ENCODE results near the gene CAPN10.
"Not testable (repeated sequence)": the region's sequence is repeated elsewhere in the genome, so short reads cannot be mapped to it uniquely, and the experiment has no call there.

CAPN10 gene

GRCh38 chr2:240586198-240586918 is at the start of gene CAPN10:
Gene CAPN10, plus strand, starts transcription at chr2:240586734. Its CDS starts 178 bp downstream, at chr2:240586912.
- Mint-ChIP-seq H3K4me1 (peaks cover 39% of the 10 kb centered on the region), H3K4me3 (peak within 1 kb of the TSS; percentile 96 to 99 (median 97)), H3K9me3 (no peaks in the 10 kb centered on the region), H3K27ac (peak within 1 kb of the TSS; percentile 83 to 95 (median 93)), H3K27me3 (ENCODE audit: low read depth) (no peaks in the 10 kb centered on the region), H3K36me3 (ENCODE audit: low read depth) (peaks cover 28% of the 10 kb centered on the region)
- TF ChIP-seq CTCF (IDR thresholded peaks at IDR 0.05; ENCODE audit: unreplicated experiment in 3 of 3), result no peak

- Mint-ChIP-seq H3K4me1 (no peaks in the 10 kb centered on the region), H3K9me3 (peaks cover 16% of the 10 kb centered on the region), H3K4me3 (no peak overlapping the region), H3K27ac (no peak overlapping the region), H3K36me3 (ENCODE audit: low read depth) (peaks cover 73% of the 10 kb centered on the region), H3K27me3 (ENCODE audit: low read depth) (no peaks in the 10 kb centered on the region)
- TF ChIP-seq CTCF (IDR thresholded peaks at IDR 0.05; ENCODE audit: unreplicated experiment in 3 of 3), result no peak
These were observed 48.3 kb upstream of the CAPN10 start for GRCh38 chr2:240538031-240538780.

GRCh38 chr2:240539101-240539500 is 47.4 kb upstream of the CAPN10 start:
- peaks cover 15% of the 10 kb centered on the region for H3K9me3 Mint-ChIP-seq
- H3K4me1 Mint-ChIP-seq; H3K27me3 Mint-ChIP-seq (ENCODE audit: low read depth); H3K27ac Mint-ChIP-seq; H3K4me3 Mint-ChIP-seq: not testable (repeated sequence)
- H3K36me3 Mint-ChIP-seq (ENCODE audit: low read depth), result peaks cover 70% of the 10 kb centered on the region

- no peaks in the 10 kb centered on the region for H3K4me1 Mint-ChIP-seq
- H3K4me3 Mint-ChIP-seq, result no peak overlapping the region
- TF ChIP-seq CTCF (IDR thresholded peaks at IDR 0.05; ENCODE audit: unreplicated experiment in 3 of 3), result no peak
- H3K27ac Mint-ChIP-seq, result peak overlapping the region in 1 of 3 experiments; percentile 62
- H3K9me3 Mint-ChIP-seq, result peaks cover 19% of the 10 kb centered on the region
- no peaks in the 10 kb centered on the region for H3K27me3 Mint-ChIP-seq (ENCODE audit: low read depth)
- peaks cover 70% of the 10 kb centered on the region for H3K36me3 Mint-ChIP-seq (ENCODE audit: low read depth)
These were observed 46.6 kb upstream of the CAPN10 start for GRCh38 chr2:240539906-240540305.

GRCh38 chr2:240551288-240551687 is 35.2 kb upstream of the CAPN10 start:
- Mint-ChIP-seq H3K4me1 (no peaks in the 10 kb centered on the region), H3K27me3 (ENCODE audit: low read depth) (no peaks in the 10 kb centered on the region), H3K27ac (peak overlapping the region in 1 of 3 experiments; percentile 4), H3K36me3 (ENCODE audit: low read depth) (peaks cover 39% of the 10 kb centered on the region), H3K9me3 (peaks cover 19% of the 10 kb centered on the region), H3K4me3 (no peak overlapping the region)
- TF ChIP-seq CTCF (IDR thresholded peaks at IDR 0.05; ENCODE audit: unreplicated experiment in 3 of 3), result no peak

- no peak for TF ChIP-seq CTCF (IDR thresholded peaks at IDR 0.05; ENCODE audit: unreplicated experiment in 3 of 3)
- peaks cover 19% of the 10 kb centered on the region for H3K9me3 Mint-ChIP-seq
- no peaks in the 10 kb centered on the region for H3K27me3 Mint-ChIP-seq (ENCODE audit: low read depth)
- peak overlapping the region; percentile 4 to 73 (median 51) for H3K27ac Mint-ChIP-seq
- H3K36me3 Mint-ChIP-seq (ENCODE audit: low read depth), result peaks cover 39% of the 10 kb centered on the region
- H3K4me1 Mint-ChIP-seq, result no peaks in the 10 kb centered on the region
- H3K4me3 Mint-ChIP-seq, result no peak overlapping the region
These were observed 34.7 kb upstream of the CAPN10 start for GRCh38 chr2:240551811-240552210.
